GM12878 (cell line): Measurements from ENCODE around the gene REN. TPM values are rescaled to one million over a fixed set of nuclear protein-coding genes. Genes with fewer than 3 reads are reported as not detected.

Experiments used
- ATAC-seq: fragments of 200-7000 bp; cut with Tn5 transposase; 3 replicates; pipeline ENCODE4 v1.9.1; 2020; ENCODE audit warnings: mild to moderate bottlenecking, moderate library complexity
- BruUV-seq: library from RNA; stranded (reverse); fragments of 400-500 nt; replicated peaks from 2 replicates; lab custom pipeline; 2021; lab: Mats Ljungman, UMichigan
- CTCF ChIA-PET: fragments of 300-600 bp; sonication (Branson Sonifier 250); formaldehyde crosslinking; extraction: SDS; loops from one replicate; lab custom pipeline; 2021; ENCODE audit warnings: inconsistent platforms; lab: Yijun Ruan, JAX
- POLR2A ChIA-PET: fragments of 350-600 bp; formaldehyde crosslinking; extraction: SDS; loops from one replicate; lab custom pipeline; 2021; ENCODE audit warnings: inconsistent platforms; lab: Charles Lee
- RAD21 ChIA-PET: fragments of 300-600 bp; sonication (Branson Sonifier 250); formaldehyde crosslinking; loops from one replicate; lab custom pipeline; 2023; ENCODE audit warnings: antibody characterized with exemption; ENCODE audit not compliant: unreplicated experiment; lab: Charles Lee
- SMC1A ChIA-PET: fragments of 300-600 bp; sonication (Branson Sonifier 250); formaldehyde crosslinking; loops from one replicate; lab custom pipeline; 2023; ENCODE audit not compliant: unreplicated experiment, uncharacterized antibody; lab: Charles Lee
- DNase-seq: peaks from one replicate; pipeline ENCODE4 v3.0.0-alpha.2; 2011; ENCODE audit warnings: low read depth, low spot score
- FAIRE-seq: peaks from 3 replicates; lab custom pipeline; 2011; peaks lifted over from hg19 to GRCh38; lab: Jason Lieb, UNC
- H2AFZ ChIP-seq: 2 replicates; pipeline ENCODE4 v1.6.0; 2011; ENCODE audit warnings: low read depth, low read length, control low read depth; ENCODE audit not compliant: control insufficient read depth
- H3K27ac ChIP-seq: 2 replicates; pipeline ENCODE4 v1.5.1; 2011; ENCODE audit warnings: control low read depth; ENCODE audit not compliant: control insufficient read depth, insufficient read depth
- H3K27me3 ChIP-seq, 2 experiments: replicated peaks in 1 of 2; 2 replicates each; pipeline versions ENCODE4 v1.6.0 to v1.6.1; 2011; ENCODE audit warnings: low read length in 1 of 2; ENCODE audit not compliant: control insufficient read depth in 2 of 2, insufficient read depth in 2 of 2
- H3K36me3 ChIP-seq, 2 experiments: 2 replicates each; pipeline ENCODE4 v1.5.1; 2011; ENCODE audit warnings: low read length in 1 of 2; ENCODE audit not compliant: control insufficient read depth in 2 of 2, insufficient read depth in 2 of 2
- H3K4me1 ChIP-seq: 2 replicates; pipeline ENCODE4 v1.6.1; 2011; ENCODE audit warnings: mild to moderate bottlenecking, low read length, moderate library complexity, mixed read lengths; ENCODE audit not compliant: control insufficient read depth, insufficient read depth
- H3K4me2 ChIP-seq: 2 replicates; pipeline ENCODE4 v1.6.0; 2011; ENCODE audit warnings: control low read depth; ENCODE audit not compliant: control insufficient read depth, insufficient read depth
- H3K4me3 ChIP-seq: fragments of 200-600 bp; sonication (generic); 2 replicates; pipeline ENCODE4 v1.5.1; 2016
- H3K79me2 ChIP-seq: 2 replicates; pipeline ENCODE4 v1.6.0; 2011; ENCODE audit warnings: low read length; ENCODE audit not compliant: control insufficient read depth, insufficient read depth
- H3K9ac ChIP-seq: 2 replicates; pipeline ENCODE4 v1.8.0; 2011; ENCODE audit warnings: low read length, control low read depth, mixed read lengths; ENCODE audit not compliant: control insufficient read depth, insufficient read depth
- H3K9me3 ChIP-seq: replicated peaks from 3 replicates; pipeline ENCODE4 v1.5.1; 2011; ENCODE audit warnings: mild to moderate bottlenecking, low read length; ENCODE audit not compliant: control insufficient read depth, insufficient read depth
- H4K20me1 ChIP-seq: 2 replicates; pipeline ENCODE4 v1.6.0; 2011; ENCODE audit not compliant: control insufficient read depth, insufficient read depth
- BCL3 ChIP-seq: IDR thresholded peaks from 2 replicates; pipeline ENCODE4 v1.6.1; 2011; ENCODE audit warnings: borderline replicate concordance, low read depth, mild to moderate bottlenecking, moderate library complexity, low read length; ENCODE audit not compliant: insufficient read depth, poor library complexity, severe bottlenecking
- CBFB ChIP-seq: IDR thresholded peaks from 2 replicates; pipeline ENCODE4 v1.6.1; 2016; ENCODE audit warnings: antibody characterized with exemption, low read depth
- CEBPB ChIP-seq, 2 experiments: fragments of 150-350 bp in 1 of 2; IDR thresholded peaks; 2 replicates each; pipeline ENCODE4 v1.6.1; 2012 to 2014; ENCODE audit warnings: low read depth in 2 of 2, low read length in 2 of 2, borderline replicate concordance in 1 of 2, inconsistent platforms in 1 of 2
- CREB1 ChIP-seq: IDR thresholded peaks from 2 replicates; pipeline ENCODE4 v1.6.1; 2012; ENCODE audit warnings: low read depth, mild to moderate bottlenecking, inconsistent platforms
- CTCF ChIP-seq, 3 experiments: IDR thresholded peaks in 2 of 3; conservative IDR thresholded peaks in 1 of 3; 2 replicates each; pipeline ENCODE4 v1.5.1; 2011; ENCODE audit warnings: low read depth in 3 of 3, low read length in 3 of 3, mild to moderate bottlenecking in 3 of 3, control low read depth in 2 of 3, moderate library complexity in 2 of 3, inconsistent platforms in 1 of 3, mixed read lengths in 1 of 3; ENCODE audit not compliant: control insufficient read depth in 2 of 3, insufficient read depth in 1 of 3; ENCODE audit errors: extremely low read depth in 1 of 3
- HDAC2 ChIP-seq: fragments of 200-600 bp; sonication (generic); IDR thresholded peaks from 2 replicates; pipeline ENCODE4 v1.6.1; 2017
- IKZF2 ChIP-seq, 2 experiments: fragments of 450-650 bp; IDR thresholded peaks; 2 replicates each; pipeline ENCODE4 v1.6.1; 2017; ENCODE audit warnings: mild to moderate bottlenecking in 2 of 2, moderate library complexity in 2 of 2
- MAX ChIP-seq: IDR thresholded peaks from 2 replicates; pipeline ENCODE4 v1.6.1; 2012; ENCODE audit warnings: low read depth, low read length, improper control_type of control experiment
- MEF2A ChIP-seq: IDR thresholded peaks from 2 replicates; pipeline ENCODE4 v1.6.1; 2011; ENCODE audit warnings: low read depth, mild to moderate bottlenecking, low read length, moderate library complexity; ENCODE audit not compliant: insufficient read depth
- NRF1 ChIP-seq: conservative IDR thresholded peaks from 2 replicates; pipeline ENCODE4 v1.6.1; 2011; ENCODE audit warnings: mild to moderate bottlenecking, low read depth, low read length, improper control_type of control experiment
- SIX5 ChIP-seq: IDR thresholded peaks from 2 replicates; pipeline ENCODE4 v1.6.1; 2011; ENCODE audit warnings: mild to moderate bottlenecking, low read depth, low read length, moderate library complexity; ENCODE audit not compliant: severe bottlenecking
- SMARCA5 ChIP-seq: fragments of 450-650 bp; IDR thresholded peaks from 2 replicates; pipeline ENCODE4 v1.6.1; 2017; ENCODE audit warnings: mild to moderate bottlenecking
- SRF ChIP-seq, 2 experiments: IDR thresholded peaks; 2 replicates each; pipeline ENCODE4 v1.6.1; 2011; ENCODE audit warnings: low read depth in 2 of 2, low read length in 2 of 2, mild to moderate bottlenecking in 1 of 2, moderate library complexity in 1 of 2
- YY1 ChIP-seq: IDR thresholded peaks from 2 replicates; pipeline ENCODE4 v1.6.1; 2011; ENCODE audit warnings: low read depth, mild to moderate bottlenecking, low read length
- ZNF274 ChIP-seq: IDR thresholded peaks from one replicate; pipeline ENCODE4 v1.8.0; 2011; ENCODE audit not compliant: insufficient read length, insufficient read depth
- WGBS: methylation state at CpG from one replicate; pipeline ENCODE4 v1.1.6; 2016; ENCODE audit warnings: low lambda C conversion rate; ENCODE audit not compliant: insufficient replicate concordance, insufficient coverage; ENCODE audit errors: missing lambda C conversion rate; 5-methylcytosine and 5-hydroxymethylcytosine counted together
- in situ Hi-C: fragments of 300-500 bp; cut with MboI; formaldehyde crosslinking; loops from 9 replicates; pipeline ENCODE4 v1.14.3; 2018; ENCODE audit warnings: mixed read lengths
- intact Hi-C: fragments of 100-400 bp; cut with micrococcal nuclease; formaldehyde crosslinking; loops from one replicate; pipeline ENCODE4 v1.14.2; 2022; ENCODE audit not compliant: unreplicated experiment
- polyA plus RNA-seq, 11 experiments: library from polyadenylated mRNA; depleted of rRNA in 4 of 11; unstranded in 6 of 11; stranded (reverse) in 5 of 11; fragments of >200 nt; fragmentation: Nextera tagmentation in 4 of 11; fragmentation: Illumina TruSeq in 1 of 11; extraction: Ambion mirVana in 4 of 11; extraction: Trizol in 1 of 11; gene quantifications; 1 replicate in 1 of 11; 2 replicates in 10 of 11; pipeline versions ENCODE4 v1.2.1 to v1.2.3, GENCODE V29; 2011 to 2016; ENCODE audit warnings: inconsistent platforms in 2 of 11, missing spikeins in 2 of 11, low read depth in 1 of 11
- total RNA-seq, 4 experiments: library from RNA; depleted of rRNA in 3 of 4; stranded (reverse); fragments of >200 nt in 3 of 4; fragmentation: Illumina TruSeq in 1 of 4; extraction: Trizol in 1 of 4; gene quantifications; 2 replicates each; pipeline versions ENCODE4 v1.2.1 to v1.2.3, GENCODE V29; 2013 to 2021
- TF ChIP-seq, protein P1 (sequence below): fragments of 450-650 bp; formaldehyde crosslinking; IDR thresholded peaks from 2 replicates; pipeline ENCODE4 v1.5.0; 2022; ENCODE audit warnings: mild to moderate bottlenecking, missing genetic modification characterization

The REN gene
- total and polyA plus RNA-seq, 10 of the 15 experiments (the other 5 are each of a cell fraction or from before 2014, with no cell fraction given), result not detected

DNA sequence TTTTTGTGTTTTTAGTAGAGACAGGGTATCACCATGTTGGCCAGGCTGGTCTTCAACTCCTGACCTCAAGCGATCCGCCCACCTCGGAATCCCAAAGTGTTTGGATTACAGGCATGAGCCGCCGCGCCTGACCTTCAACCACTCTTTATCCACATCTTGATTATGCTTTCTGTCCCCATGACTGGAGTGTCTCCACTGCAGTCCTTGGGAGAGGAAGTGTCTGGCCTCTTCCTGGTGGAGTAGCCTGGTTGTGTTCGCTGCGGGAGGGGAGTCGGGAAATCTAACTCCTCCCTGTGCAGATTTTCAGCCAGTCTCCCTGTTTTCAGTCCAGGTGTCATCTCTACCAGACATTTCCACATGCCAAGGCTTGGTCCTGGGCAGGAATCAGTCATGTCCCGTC is 20.5 kb upstream of the REN start (continued):
- no peak for TF ChIP-seq MEF2A
- TF ChIP-seq, all 136 proteins: peak for 0

DNA sequence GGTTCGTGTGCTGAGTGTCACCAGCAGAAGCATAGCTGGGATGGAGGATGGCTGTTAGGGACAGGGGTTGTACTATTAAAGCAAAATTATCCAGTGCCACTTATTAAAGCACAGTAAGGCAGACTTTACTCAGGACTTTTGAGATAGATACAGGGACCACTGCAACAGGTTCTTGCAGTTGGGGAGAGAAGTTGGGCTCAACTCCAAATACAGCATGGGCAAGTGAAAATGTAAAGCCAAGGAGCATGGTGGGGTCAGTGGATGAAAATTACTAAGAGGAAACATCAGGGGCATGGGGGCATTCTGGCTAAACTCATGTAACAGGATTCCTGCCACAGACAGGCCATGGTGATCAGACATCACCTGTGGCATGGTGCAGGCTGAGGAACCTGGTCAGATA is 15.0 kb upstream of the REN start:
- FAIRE-seq, result no peak
- in situ Hi-C loops, result no loop called here
- H3K27ac ChIP-seq, result no peak overlapping the region
- ChIA-PET RAD21 (no interaction called here), CTCF (interaction anchor here (0.8 to 1.6 kb wide), 2 partner anchors 8 to 25 kb away, joined by 3 to 4 read pairs; no protein-coding TSS in a partner anchor), POLR2A (no interaction called here), SMC1A (no interaction called here)
- H3K4me3 ChIP-seq, result no peak overlapping the region
- 11% methylated on average over 1 of the region's 1 CpG for WGBS
- intact Hi-C loops, result no loop called here
- H3K9ac ChIP-seq, result no peak overlapping the region
- H3K4me2 ChIP-seq, result no peak overlapping the region
- no peaks in the 10 kb centered on the region for H3K4me1 ChIP-seq
- TF ChIP-seq HDAC2 (no peak), SRF (IDR thresholded peaks at IDR 0.05; ENCODE audit: low read depth in 2 of 2, low read length in 2 of 2) (no peak), BCL3 (no peak), CTCF (IDR thresholded peaks at IDR 0.05 in 2 of 3, conservative IDR thresholded peaks at IDR 0.05 in 1 of 3; ENCODE audit: control insufficient read depth in 2 of 3, extremely low read depth in 1 of 3, insufficient read depth in 1 of 3, low read depth in 3 of 3, low read length in 3 of 3) (no peak), CREB1 (no peak), YY1 (no peak), SIX5 (no peak), CBFB (no peak), SMARCA5 (no peak), NRF1 (no peak), MAX (no peak), CEBPB (IDR thresholded peaks at IDR 0.05; ENCODE audit: borderline replicate concordance in 1 of 2, low read depth in 2 of 2, low read length in 2 of 2) (no peak), IKZF2 (IDR thresholded peaks at IDR 0.05) (no peak), ZNF274 (no peak)
- TF ChIP-seq, protein P1, sequence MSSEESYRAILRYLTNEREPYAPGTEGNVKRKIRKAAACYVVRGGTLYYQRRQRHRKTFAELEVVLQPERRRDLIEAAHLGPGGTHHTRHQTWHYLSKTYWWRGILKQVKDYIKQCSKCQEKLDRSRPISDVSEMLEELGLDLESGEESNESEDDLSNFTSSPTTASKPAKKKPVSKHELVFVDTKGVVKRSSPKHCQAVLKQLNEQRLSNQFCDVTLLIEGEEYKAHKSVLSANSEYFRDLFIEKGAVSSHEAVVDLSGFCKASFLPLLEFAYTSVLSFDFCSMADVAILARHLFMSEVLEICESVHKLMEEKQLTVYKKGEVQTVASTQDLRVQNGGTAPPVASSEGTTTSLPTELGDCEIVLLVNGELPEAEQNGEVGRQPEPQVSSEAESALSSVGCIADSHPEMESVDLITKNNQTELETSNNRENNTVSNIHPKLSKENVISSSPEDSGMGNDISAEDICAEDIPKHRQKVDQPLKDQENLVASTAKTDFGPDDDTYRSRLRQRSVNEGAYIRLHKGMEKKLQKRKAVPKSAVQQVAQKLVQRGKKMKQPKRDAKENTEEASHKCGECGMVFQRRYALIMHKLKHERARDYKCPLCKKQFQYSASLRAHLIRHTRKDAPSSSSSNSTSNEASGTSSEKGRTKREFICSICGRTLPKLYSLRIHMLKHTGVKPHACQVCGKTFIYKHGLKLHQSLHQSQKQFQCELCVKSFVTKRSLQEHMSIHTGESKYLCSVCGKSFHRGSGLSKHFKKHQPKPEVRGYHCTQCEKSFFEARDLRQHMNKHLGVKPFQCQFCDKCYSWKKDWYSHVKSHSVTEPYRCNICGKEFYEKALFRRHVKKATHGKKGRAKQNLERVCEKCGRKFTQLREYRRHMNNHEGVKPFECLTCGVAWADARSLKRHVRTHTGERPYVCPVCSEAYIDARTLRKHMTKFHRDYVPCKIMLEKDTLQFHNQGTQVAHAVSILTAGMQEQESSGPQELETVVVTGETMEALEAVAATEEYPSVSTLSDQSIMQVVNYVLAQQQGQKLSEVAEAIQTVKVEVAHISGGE (CRISPR knock-in tag), result no peak
- no peak for DNase-seq
- no peaks in the 10 kb centered on the region for H3K9me3 ChIP-seq
- BruUV-seq, result no TSS peak
- no peak overlapping the region for H2AFZ ChIP-seq
- H3K79me2 ChIP-seq, result no peaks in the 10 kb centered on the region
- H4K20me1 ChIP-seq, result no peaks in the 10 kb centered on the region
- no peak for ATAC-seq
- H3K36me3 ChIP-seq, result no peaks in the 10 kb centered on the region
- peaks cover 0 to 2% of the 10 kb centered on the region in 2 experiments; a peak in 3 of 4 replicates for H3K27me3 ChIP-seq
